Ectodermal cell (in vitro differentiated cells): ENCODE data around the gene PSMG3.
"Not testable (repeated sequence)": the region's sequence is repeated elsewhere in the genome, so short reads cannot be mapped to it uniquely, and the experiment has no call there.

Experiments
- H3K27ac ChIP-seq: 2 replicates; pipeline ENCODE4 v1.7.0; 2013; ENCODE audit warnings: mild to moderate bottlenecking, low read depth, low read length; ENCODE audit not compliant: insufficient read depth, poor library complexity, severe bottlenecking
- H3K27me3 ChIP-seq: 2 replicates; pipeline ENCODE4 v1.7.0; 2013; ENCODE audit warnings: mild to moderate bottlenecking, low read length; ENCODE audit not compliant: insufficient read depth, control insufficient read depth, poor library complexity, severe bottlenecking
- H3K36me3 ChIP-seq: one replicate; pipeline ENCODE4 v1.7.0; 2013; ENCODE audit warnings: low read length; ENCODE audit not compliant: control insufficient read depth, insufficient read depth
- H3K4me1 ChIP-seq: one replicate; pipeline ENCODE4 v1.7.0; 2013; ENCODE audit warnings: low read length; ENCODE audit not compliant: control insufficient read depth, insufficient read depth
- H3K4me3 ChIP-seq: 2 replicates; pipeline ENCODE4 v1.7.0; 2013; ENCODE audit warnings: low read depth, low read length, control low read depth; ENCODE audit not compliant: insufficient read depth
- H3K9me3 ChIP-seq: 2 replicates; pipeline ENCODE4 v1.7.0; 2013; ENCODE audit warnings: mild to moderate bottlenecking, low read length, moderate library complexity; ENCODE audit not compliant: control insufficient read depth
- WGBS, 2 experiments: methylation state at CpG; one replicate each; pipeline ENCODE4 v1.1.7; 2013; ENCODE audit warnings: missing lambda C conversion rate in 2 of 2; 5-methylcytosine and 5-hydroxymethylcytosine counted together

Gene PSMG3

GRCh38 chr7:1590887-1591286, 21.1 kb upstream of the PSMG3 start:
- H3K27ac ChIP-seq, result no peak overlapping the region
- WGBS, 2 experiments, result 88 to 94% methylated on average over 9 of the region's 9 CpGs

GRCh38 chr7:1590476-1590875, 20.6 kb upstream of the PSMG3 start:
- H3K4me3 ChIP-seq, result no peak overlapping the region
- no peaks in the 10 kb centered on the region for H3K9me3 ChIP-seq
- no peaks in the 10 kb centered on the region for H3K36me3 ChIP-seq
- no peaks in the 10 kb centered on the region for H3K4me1 ChIP-seq
- no peak overlapping the region for H3K27ac ChIP-seq
- H3K27me3 ChIP-seq, result no peaks in the 10 kb centered on the region
- WGBS, 2 experiments, result 89 to 94% methylated on average over 6 of the region's 6 CpGs

More at GRCh38 chr7:1590887-1591286, 21.1 kb upstream of the PSMG3 start:
- no peaks in the 10 kb centered on the region for H3K36me3 ChIP-seq
- no peak overlapping the region for H3K4me3 ChIP-seq
- no peaks in the 10 kb centered on the region for H3K9me3 ChIP-seq
- no peaks in the 10 kb centered on the region for H3K27me3 ChIP-seq
- H3K4me1 ChIP-seq, result no peaks in the 10 kb centered on the region

- 95 to 97% methylated on average over 1 of the region's 1 CpG for WGBS, 2 experiments
- no peak overlapping the region for H3K27ac ChIP-seq
- no peaks in the 10 kb centered on the region for H3K9me3 ChIP-seq
- H3K4me1 ChIP-seq, result no peaks in the 10 kb centered on the region
- no peaks in the 10 kb centered on the region for H3K36me3 ChIP-seq
- H3K27me3 ChIP-seq, result no peaks in the 10 kb centered on the region
- H3K4me3 ChIP-seq, result no peak overlapping the region
Measured at GRCh38 chr7:1588978-1589377, 19.1 kb upstream of the PSMG3 start.

GRCh38 chr7:1587738-1588137, 17.9 kb upstream of the PSMG3 start:
- H3K4me1 ChIP-seq, result no peaks in the 10 kb centered on the region
- H3K27ac ChIP-seq, result no peak overlapping the region
- no peaks in the 10 kb centered on the region for H3K27me3 ChIP-seq
- H3K36me3 ChIP-seq, result no peaks in the 10 kb centered on the region
- WGBS, 2 experiments, result 89 to 92% methylated on average over 12 of the region's 12 CpGs
- no peaks in the 10 kb centered on the region for H3K9me3 ChIP-seq
- no peak overlapping the region for H3K4me3 ChIP-seq

GRCh38 chr7:1586827-1587705, 17.2 kb upstream of the PSMG3 start:
- Histone ChIP-seq H3K4me3 (no peak overlapping the region), H3K36me3 (no peaks in the 10 kb centered on the region), H3K4me1 (no peaks in the 10 kb centered on the region), H3K27ac (no peak overlapping the region), H3K9me3 (no peaks in the 10 kb centered on the region), H3K27me3 (no peaks in the 10 kb centered on the region)
- WGBS, 2 experiments, result 93 to 95% methylated on average over 42 of the region's 42 CpGs

GRCh38 chr7:1586126-1586826, 16.4 kb upstream of the PSMG3 start:
- Histone ChIP-seq H3K9me3 (no peaks in the 10 kb centered on the region), H3K27ac (no peak overlapping the region), H3K4me3 (no peak overlapping the region), H3K4me1 (no peaks in the 10 kb centered on the region), H3K36me3 (no peaks in the 10 kb centered on the region), H3K27me3 (no peaks in the 10 kb centered on the region)
- WGBS, 2 experiments, result 89 to 92% methylated on average over 34 of the region's 34 CpGs

- no peaks in the 10 kb centered on the region for H3K9me3 ChIP-seq
- 93 to 95% methylated on average over 37 of the region's 37 CpGs for WGBS, 2 experiments
- H3K27me3 ChIP-seq, result no peaks in the 10 kb centered on the region
- no peak overlapping the region for H3K4me3 ChIP-seq
- H3K27ac ChIP-seq, result no peak overlapping the region
- H3K36me3 ChIP-seq, result no peaks in the 10 kb centered on the region
- H3K4me1 ChIP-seq, result no peaks in the 10 kb centered on the region
Measured at GRCh38 chr7:1585142-1585981, 15.5 kb upstream of the PSMG3 start.

GRCh38 chr7:1584700-1585099, 14.9 kb upstream of the PSMG3 start:
- Histone ChIP-seq H3K4me1 (peaks cover 3% of the 10 kb centered on the region), H3K27ac (no peak overlapping the region), H3K27me3 (no peaks in the 10 kb centered on the region), H3K36me3 (no peaks in the 10 kb centered on the region), H3K4me3 (no peak overlapping the region), H3K9me3 (no peaks in the 10 kb centered on the region)
- WGBS, 2 experiments, result 92 to 95% methylated on average over 18 of the region's 18 CpGs

- 91 to 92% methylated on average over 18 to 19 of the region's 19 CpGs for WGBS, 2 experiments
- H3K4me3 ChIP-seq, H3K36me3 ChIP-seq, H3K27ac ChIP-seq, H3K27me3 ChIP-seq, H3K4me1 ChIP-seq, H3K9me3 ChIP-seq: not testable (repeated sequence)
Measured at GRCh38 chr7:1583241-1583930, 13.6 kb upstream of the PSMG3 start.
